H1 (cell line): ENCODE measurements around the gene KIF23. TPM values are rescaled to one million over a fixed set of nuclear protein-coding genes. Genes with fewer than 3 reads are reported as not detected.

Experiments
- BCL11A ChIP-seq, 2 experiments: IDR thresholded peaks; one replicate each; pipeline ENCODE4 v1.6.1; 2011; ENCODE audit warnings: low read depth in 2 of 2, low read length in 2 of 2, mild to moderate bottlenecking in 2 of 2
- CBX8 ChIP-seq: fragments of 300-800, 300-1000 bp; sonication (generic); IDR thresholded peaks from 2 replicates; pipeline ENCODE4 v1.7.1; 2016; ENCODE audit warnings: low read depth, low read length, borderline replicate concordance
- FOSL1 ChIP-seq: IDR thresholded peaks from 2 replicates; pipeline ENCODE4 v1.6.1; 2011; ENCODE audit warnings: mild to moderate bottlenecking, low read depth, low read length, moderate library complexity; ENCODE audit not compliant: insufficient read depth
- MAFK ChIP-seq: IDR thresholded peaks from 2 replicates; pipeline ENCODE4 v1.6.1; 2012; ENCODE audit warnings: low read depth, mild to moderate bottlenecking, improper control_type of control experiment, low read length
- RBBP5 ChIP-seq: IDR thresholded peaks from 2 replicates; pipeline ENCODE4 v1.7.1; 2012; ENCODE audit warnings: low read depth, mild to moderate bottlenecking, inconsistent platforms, low read length, moderate library complexity, borderline replicate concordance
- RFX5 ChIP-seq: IDR thresholded peaks from 2 replicates; pipeline ENCODE4 v1.6.1; 2011; ENCODE audit warnings: low read depth, low read length, improper control_type of control experiment, borderline replicate concordance
- RNF2 ChIP-seq: fragments of 200-900, 300-1000 bp; sonication (generic); IDR thresholded peaks from 2 replicates; pipeline ENCODE4 v1.7.1; 2016; ENCODE audit warnings: borderline replicate concordance, low read depth, mild to moderate bottlenecking, antibody characterized with exemption, low read length; ENCODE audit not compliant: poor library complexity, severe bottlenecking; ENCODE audit errors: missing control alignments
- RXRA ChIP-seq: IDR thresholded peaks from 2 replicates; pipeline ENCODE4 v1.6.1; 2011; ENCODE audit warnings: low read depth, mild to moderate bottlenecking, low read length, moderate library complexity; ENCODE audit not compliant: insufficient read depth
- SP4 ChIP-seq: IDR thresholded peaks from 2 replicates; pipeline ENCODE4 v1.6.1; 2012; ENCODE audit warnings: low read length, inconsistent platforms
- SUZ12 ChIP-seq: fragments of 200-600 bp; sonication (generic); IDR thresholded peaks from 2 replicates; pipeline ENCODE4 v1.6.1; 2012; ENCODE audit warnings: mild to moderate bottlenecking, inconsistent platforms, low read length, moderate library complexity, mixed read lengths
- YY1 ChIP-seq: IDR thresholded peaks from 2 replicates; pipeline ENCODE4 v1.6.1; 2011; ENCODE audit warnings: low read depth, mild to moderate bottlenecking, low read length
- polyA plus RNA-seq, 7 experiments: library from polyadenylated mRNA; depleted of rRNA in 3 of 7; stranded (reverse) in 5 of 7; unstranded in 2 of 7; fragments of >200 nt in 5 of 7; fragments of 200-250 nt in 2 of 7; gene quantifications; 1 replicate in 5 of 7; 2 replicates in 1 of 7; 4 replicates in 1 of 7; pipeline versions ENCODE4 v1.2.1 to v1.2.3, GENCODE V29; 2011 to 2013; ENCODE audit warnings: missing spikeins in 2 of 7, mixed read lengths in 2 of 7
- total RNA-seq: library from RNA; stranded (reverse); fragmentation: NEBNext Ultra II Directional; extraction: Animal tissue kit (Norgen Biotek cat#: 25700); gene quantifications from 2 replicates; pipeline ENCODE4 v1.2.1, GENCODE V29; 2021
- TF ChIP-seq, protein P1 (sequence below): IDR thresholded peaks from 2 replicates; pipeline ENCODE4 v1.6.1; 2011; ENCODE audit warnings: low read depth, mild to moderate bottlenecking, low read length; ENCODE audit not compliant: insufficient read depth
- TF ChIP-seq, protein P2 (sequence below): IDR thresholded peaks from 2 replicates; pipeline ENCODE4 v1.6.1; 2012; ENCODE audit warnings: inconsistent platforms

Gene KIF23
- total and polyA plus RNA-seq, 2 of the 8 experiments (the other 6 are each of a cell fraction or from before 2014, with no cell fraction given) = 26.2 to 77.4 TPM

DNA sequence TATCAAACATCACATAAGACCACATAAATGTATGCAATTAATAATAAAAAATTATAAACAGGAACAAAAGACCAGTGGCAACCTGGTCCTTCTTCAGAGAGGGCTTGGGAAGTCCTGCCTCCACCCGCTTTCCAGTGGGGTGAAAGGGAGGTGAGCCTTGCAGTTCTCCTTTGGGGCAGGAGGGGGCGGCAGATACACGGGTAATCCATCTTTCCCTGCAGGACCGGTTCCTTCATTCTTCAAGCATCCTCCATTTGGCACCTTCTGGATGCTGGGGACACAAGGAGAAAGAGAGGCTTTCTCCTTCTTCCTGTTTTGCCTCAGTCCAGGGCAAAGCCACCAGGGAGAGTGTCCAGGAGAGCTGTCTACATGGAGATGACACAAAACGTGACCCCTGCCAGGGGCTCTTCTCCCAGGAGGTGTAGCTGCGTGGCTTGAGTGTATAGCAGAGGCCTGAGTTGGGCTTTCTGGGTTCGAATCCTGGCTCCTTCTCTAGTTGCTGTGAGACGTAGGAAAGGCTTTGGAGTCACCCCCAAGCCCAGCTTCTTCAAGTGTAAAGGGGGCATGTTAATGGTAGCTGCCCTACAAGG is 61.7 kb downstream of the KIF23 start (continued):
- TF ChIP-seq SP4 (no peak), YY1 (peak; percentile 71; the same call in 1 of the 2 replicates), RNF2 (no peak), CBX8 (no peak), FOSL1 (no peak), BCL11A (IDR thresholded peaks at IDR 0.05; ENCODE audit: low read depth in 2 of 2, low read length in 2 of 2) (no peak), RFX5 (no peak), RXRA (0 out of 2 replicates have a peak, but pooled peaks have one; percentile 74), RBBP5 (no peak), MAFK (no peak), SUZ12 (no peak)
- TF ChIP-seq, protein P1, sequence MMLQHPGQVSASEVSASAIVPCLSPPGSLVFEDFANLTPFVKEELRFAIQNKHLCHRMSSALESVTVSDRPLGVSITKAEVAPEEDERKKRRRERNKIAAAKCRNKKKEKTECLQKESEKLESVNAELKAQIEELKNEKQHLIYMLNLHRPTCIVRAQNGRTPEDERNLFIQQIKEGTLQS = no peak
- TF ChIP-seq, protein P2, sequence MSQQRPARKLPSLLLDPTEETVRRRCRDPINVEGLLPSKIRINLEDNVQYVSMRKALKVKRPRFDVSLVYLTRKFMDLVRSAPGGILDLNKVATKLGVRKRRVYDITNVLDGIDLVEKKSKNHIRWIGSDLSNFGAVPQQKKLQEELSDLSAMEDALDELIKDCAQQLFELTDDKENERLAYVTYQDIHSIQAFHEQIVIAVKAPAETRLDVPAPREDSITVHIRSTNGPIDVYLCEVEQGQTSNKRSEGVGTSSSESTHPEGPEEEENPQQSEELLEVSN = no peak
